Rectal smooth muscle tissue (tissue), 1 donor: ENCODE results near the gene XYLT1.

Source experiments
- H3K27ac ChIP-seq: one replicate; pipeline ENCODE4 v1.7.0; 2013; ENCODE audit warnings: low read depth, low read length, inconsistent platforms
- H3K27me3 ChIP-seq: one replicate; pipeline ENCODE4 v1.7.0; 2013; ENCODE audit warnings: low read length; ENCODE audit not compliant: control insufficient read depth, insufficient read depth
- H3K36me3 ChIP-seq: one replicate; pipeline ENCODE4 v1.7.0; 2013; ENCODE audit warnings: low read length; ENCODE audit not compliant: control insufficient read depth, insufficient read depth
- H3K4me1 ChIP-seq: one replicate; pipeline ENCODE4 v1.7.0; 2013; ENCODE audit warnings: low read length; ENCODE audit not compliant: control insufficient read depth, insufficient read depth
- H3K4me3 ChIP-seq: one replicate; pipeline ENCODE4 v1.7.0; 2013; ENCODE audit warnings: low read length
- H3K9ac ChIP-seq: one replicate; pipeline ENCODE4 v1.7.0; 2013; ENCODE audit warnings: low read length

XYLT1 gene

DNA sequence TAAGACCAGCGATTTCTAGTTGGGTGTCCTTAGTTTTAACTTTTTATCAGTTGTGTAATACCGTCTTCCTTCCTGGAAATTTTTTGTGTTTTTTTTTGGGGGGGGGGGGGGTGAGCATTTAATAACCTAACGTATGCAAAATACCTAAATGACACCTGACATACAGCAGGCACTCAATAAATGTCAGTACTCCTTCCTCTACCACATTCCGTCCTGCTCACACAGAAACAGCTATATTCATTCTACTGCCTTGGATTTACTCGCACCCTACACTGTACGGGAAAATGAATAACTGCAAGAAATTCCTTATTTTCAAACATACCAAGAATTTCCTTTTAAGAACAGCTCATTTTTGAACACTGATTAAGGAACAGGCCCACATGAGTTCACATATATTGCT lies 5.3 kb downstream of the XYLT1 start:
- no peak overlapping the region for H3K27ac ChIP-seq
- no peaks in the 10 kb centered on the region for H3K27me3 ChIP-seq
- no peaks in the 10 kb centered on the region for H3K36me3 ChIP-seq
- H3K4me1 ChIP-seq, result peaks cover 14% of the 10 kb centered on the region
- H3K9ac ChIP-seq, result no peak overlapping the region
- H3K4me3 ChIP-seq, result no peak overlapping the region

DNA sequence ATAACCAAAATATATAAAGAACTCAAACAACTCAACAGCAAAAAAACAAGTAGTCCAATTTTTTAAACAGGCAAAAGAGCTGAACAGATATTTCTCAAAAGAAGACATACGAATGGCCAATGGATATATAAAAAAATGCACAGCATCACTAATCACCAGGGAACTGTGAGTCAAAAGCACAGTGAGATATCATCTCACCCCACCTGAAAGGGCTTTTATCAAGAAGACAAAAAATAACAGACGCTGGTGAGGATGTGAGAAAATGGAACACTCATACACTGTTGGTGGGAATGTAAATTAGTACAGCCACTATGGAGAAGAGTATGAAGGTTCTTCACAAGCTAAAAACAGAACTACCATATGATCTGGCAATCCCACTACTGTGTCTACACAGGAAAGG lies 7.4 kb downstream of the XYLT1 start:
- H3K36me3 ChIP-seq, result no peaks in the 10 kb centered on the region
- no peak overlapping the region for H3K9ac ChIP-seq
- no peak overlapping the region for H3K27ac ChIP-seq
- H3K4me1 ChIP-seq, result peaks cover 19% of the 10 kb centered on the region
- no peak overlapping the region for H3K4me3 ChIP-seq
- H3K27me3 ChIP-seq, result no peaks in the 10 kb centered on the region

DNA sequence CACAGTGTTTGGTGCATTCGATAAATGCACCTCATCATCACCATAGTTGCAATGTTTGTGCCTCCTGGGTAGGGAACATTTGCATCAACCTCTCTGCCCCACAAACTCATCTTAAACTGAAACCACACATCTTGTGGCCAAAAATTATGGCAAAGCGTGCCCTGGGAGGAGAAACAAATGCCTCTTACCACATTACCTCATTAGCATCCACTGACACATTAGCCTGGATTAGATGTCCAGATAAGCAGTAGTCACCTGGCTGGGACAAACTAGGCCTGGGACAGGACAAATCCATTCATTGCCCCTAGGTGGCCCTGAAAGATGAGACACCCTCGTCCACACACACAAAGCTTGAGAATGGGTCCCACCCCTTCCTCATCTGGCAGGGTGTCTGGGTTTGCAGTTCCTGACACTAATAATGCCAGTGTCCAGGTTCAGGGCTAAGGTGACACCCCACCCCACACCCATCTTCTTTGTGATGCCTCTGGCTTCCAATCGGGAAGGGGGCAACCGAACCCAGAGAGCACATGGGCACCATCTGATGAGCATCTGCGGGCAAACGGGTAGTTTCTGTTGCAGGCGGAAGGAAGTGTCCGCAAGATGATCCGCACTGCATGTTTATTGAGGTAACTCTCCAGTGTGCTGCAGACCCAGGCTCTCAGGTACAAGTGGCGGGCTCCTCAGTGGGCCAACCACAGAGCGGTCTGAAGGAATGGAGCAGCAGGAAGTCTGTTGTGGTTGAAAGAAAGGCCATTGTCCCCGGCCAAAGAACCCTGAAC lies 8.6 kb downstream of the XYLT1 start:
- H3K36me3 ChIP-seq, result no peaks in the 10 kb centered on the region
- H3K27ac ChIP-seq, result no peak overlapping the region
- H3K4me1 ChIP-seq, result peaks cover 12% of the 10 kb centered on the region
- no peak overlapping the region for H3K4me3 ChIP-seq
- no peaks in the 10 kb centered on the region for H3K27me3 ChIP-seq
- H3K9ac ChIP-seq, result no peak overlapping the region

GRCh38 chr16:17460890-17461289 lies 9.9 kb downstream of the XYLT1 start:
- Histone ChIP-seq H3K27ac (no peak overlapping the region), H3K4me1 (peaks cover 10% of the 10 kb centered on the region), H3K9ac (no peak overlapping the region), H3K27me3 (no peaks in the 10 kb centered on the region), H3K4me3 (no peak overlapping the region), H3K36me3 (no peaks in the 10 kb centered on the region)

GRCh38 chr16:17459903-17460521 lies 10.7 kb downstream of the XYLT1 start:
- Histone ChIP-seq H3K27ac (no peak overlapping the region), H3K4me1 (peaks cover 10% of the 10 kb centered on the region), H3K9ac (no peak overlapping the region), H3K27me3 (no peaks in the 10 kb centered on the region), H3K36me3 (no peaks in the 10 kb centered on the region), H3K4me3 (no peak overlapping the region)

DNA sequence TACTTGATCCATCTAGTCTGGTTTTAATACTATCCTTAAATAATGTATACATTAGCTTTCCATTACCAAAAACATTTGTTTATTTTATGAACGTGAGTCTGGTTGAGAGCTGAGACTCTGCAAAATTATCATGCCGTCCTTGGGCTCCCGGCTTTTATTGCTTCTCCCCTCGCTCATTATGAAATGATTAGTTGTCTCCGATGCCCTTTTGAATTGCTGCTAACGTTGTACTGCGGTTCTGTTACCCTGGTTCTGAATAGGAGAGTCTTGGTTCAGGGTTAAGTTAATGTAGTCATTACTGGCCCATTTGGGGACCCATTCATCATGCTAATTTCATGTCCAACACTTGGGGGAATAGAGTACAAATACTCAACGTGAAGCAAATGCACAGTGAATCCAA lies 12.8 kb downstream of the XYLT1 start:
- Histone ChIP-seq H3K4me3 (no peak overlapping the region), H3K27ac (no peak overlapping the region), H3K9ac (no peak overlapping the region)

GRCh38 chr16:17457513-17457912 lies 13.2 kb downstream of the XYLT1 start:
- no peak overlapping the region for H3K27ac ChIP-seq
- peaks cover 10% of the 10 kb centered on the region for H3K4me1 ChIP-seq
- no peaks in the 10 kb centered on the region for H3K36me3 ChIP-seq
- no peak overlapping the region for H3K4me3 ChIP-seq
- no peaks in the 10 kb centered on the region for H3K27me3 ChIP-seq
- no peak overlapping the region for H3K9ac ChIP-seq

More for the DNA sequence above, 12.8 kb downstream of the XYLT1 start:
- Histone ChIP-seq H3K4me1 (peaks cover 10% of the 10 kb centered on the region), H3K36me3 (no peaks in the 10 kb centered on the region), H3K27me3 (no peaks in the 10 kb centered on the region)

DNA sequence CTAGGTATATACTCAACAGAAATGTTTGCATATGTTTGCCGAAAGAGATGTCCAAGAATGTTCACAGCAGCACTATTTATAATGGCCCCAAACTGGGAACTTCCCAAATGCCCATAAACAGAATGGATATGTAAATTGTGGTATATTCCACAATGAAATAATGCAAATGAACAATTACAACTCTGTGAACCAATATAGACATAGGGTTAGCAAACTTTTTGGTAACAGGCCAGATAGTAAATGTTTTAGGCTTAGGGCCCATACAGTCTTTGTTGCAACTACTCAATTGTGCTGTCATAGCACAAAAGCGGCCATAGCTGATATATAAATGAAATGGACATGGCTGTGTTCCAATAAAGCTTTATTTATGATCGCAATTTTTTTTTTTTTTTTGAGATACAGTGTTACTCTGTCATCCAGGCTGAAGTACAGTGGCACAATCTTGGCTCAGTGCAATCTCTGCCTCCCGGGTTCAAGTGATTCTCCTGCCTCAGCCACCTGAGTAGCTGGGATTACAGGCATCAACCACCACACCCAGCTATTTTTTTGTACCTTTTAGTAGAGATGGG lies 16.5 kb downstream of the XYLT1 start:
- H3K36me3 ChIP-seq, result no peaks in the 10 kb centered on the region
- H3K4me1 ChIP-seq, result no peaks in the 10 kb centered on the region
- H3K9ac ChIP-seq, result no peak overlapping the region
- H3K27ac ChIP-seq, result no peak overlapping the region
- H3K4me3 ChIP-seq, result no peak overlapping the region
- H3K27me3 ChIP-seq, result no peaks in the 10 kb centered on the region

- Histone ChIP-seq H3K9ac (no peak overlapping the region), H3K27me3 (no peaks in the 10 kb centered on the region), H3K36me3 (no peaks in the 10 kb centered on the region), H3K27ac (no peak overlapping the region), H3K4me3 (no peak overlapping the region), H3K4me1 (no peaks in the 10 kb centered on the region)
These were observed 17.3 kb downstream of the XYLT1 start for GRCh38 chr16:17453364-17454038.

DNA sequence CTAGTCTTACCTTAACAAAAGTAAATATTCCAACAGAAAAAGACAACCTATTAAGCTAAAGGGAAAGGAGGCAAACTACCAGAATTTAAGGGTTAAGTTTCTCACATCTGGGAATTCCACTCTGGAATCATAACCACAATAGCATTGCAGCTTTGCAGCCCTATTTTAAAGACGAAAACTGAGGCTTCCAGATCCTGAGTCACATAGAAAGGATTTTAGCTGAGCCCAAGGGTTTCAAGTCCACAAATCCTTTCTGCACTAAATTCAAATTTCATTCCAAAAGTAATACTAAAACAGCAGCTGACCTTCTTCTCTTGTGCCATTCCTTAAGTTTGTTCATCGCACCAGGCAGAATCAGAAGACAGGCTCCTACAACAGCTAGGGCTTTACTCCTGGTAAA lies 17.8 kb downstream of the XYLT1 start:
- Histone ChIP-seq H3K4me3 (no peak overlapping the region), H3K4me1 (no peaks in the 10 kb centered on the region), H3K27me3 (no peaks in the 10 kb centered on the region), H3K9ac (no peak overlapping the region), H3K36me3 (no peaks in the 10 kb centered on the region), H3K27ac (no peak overlapping the region)

- H3K27me3 ChIP-seq, result no peaks in the 10 kb centered on the region
- H3K4me3 ChIP-seq, result no peak overlapping the region
- H3K27ac ChIP-seq, result no peak overlapping the region
- H3K4me1 ChIP-seq, result no peaks in the 10 kb centered on the region
- H3K36me3 ChIP-seq, result no peaks in the 10 kb centered on the region
- H3K9ac ChIP-seq, result no peak overlapping the region
These were observed 18.9 kb downstream of the XYLT1 start for GRCh38 chr16:17451843-17452242.

GRCh38 chr16:17450291-17450690 lies 20.5 kb downstream of the XYLT1 start:
- no peak overlapping the region for H3K9ac ChIP-seq
- no peaks in the 10 kb centered on the region for H3K36me3 ChIP-seq
- peaks cover 4% of the 10 kb centered on the region for H3K4me1 ChIP-seq
- no peaks in the 10 kb centered on the region for H3K27me3 ChIP-seq
- no peak overlapping the region for H3K27ac ChIP-seq
- H3K4me3 ChIP-seq, result no peak overlapping the region
